Superior temporal gyrus (tissue), 1 donor: ENCODE results near the gene ITPR3.

Experiments
- DNase-seq: peaks from one replicate; pipeline ENCODE4 v3.0.0-alpha.2; 2016; ENCODE audit errors: extremely low spot score

The ITPR3 gene

GRCh38 chr6:33686981-33687975 is 66.2 kb downstream of the ITPR3 start:
- no peak for DNase-seq

DNA sequence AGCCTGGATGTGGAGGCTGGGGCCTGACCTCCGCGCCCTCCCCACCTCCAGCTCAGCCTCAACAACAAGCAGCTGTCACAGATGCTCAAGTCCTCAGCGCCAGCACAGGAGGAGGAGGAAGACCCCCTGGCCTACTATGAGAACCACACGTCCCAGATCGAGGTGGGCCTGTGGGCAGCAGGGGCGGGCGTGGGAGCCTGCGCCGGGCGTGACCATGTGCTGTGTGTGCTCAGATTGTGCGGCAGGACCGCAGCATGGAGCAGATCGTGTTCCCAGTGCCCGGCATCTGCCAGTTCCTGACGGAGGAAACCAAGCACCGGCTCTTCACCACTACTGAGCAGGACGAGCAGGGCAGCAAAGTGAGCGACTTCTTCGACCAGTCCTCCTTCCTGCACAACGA is 66.9 kb downstream of the ITPR3 start:
- DNase-seq = no peak

GRCh38 chr6:33688451-33689147 is 67.5 kb downstream of the ITPR3 start:
- DNase-seq = no peak

- DNase-seq = no peak
Observed at GRCh38 chr6:33689148-33689494, 68.0 kb downstream of the ITPR3 start.

- no peak for DNase-seq
Observed at GRCh38 chr6:33689879-33690278, 68.8 kb downstream of the ITPR3 start.

DNA sequence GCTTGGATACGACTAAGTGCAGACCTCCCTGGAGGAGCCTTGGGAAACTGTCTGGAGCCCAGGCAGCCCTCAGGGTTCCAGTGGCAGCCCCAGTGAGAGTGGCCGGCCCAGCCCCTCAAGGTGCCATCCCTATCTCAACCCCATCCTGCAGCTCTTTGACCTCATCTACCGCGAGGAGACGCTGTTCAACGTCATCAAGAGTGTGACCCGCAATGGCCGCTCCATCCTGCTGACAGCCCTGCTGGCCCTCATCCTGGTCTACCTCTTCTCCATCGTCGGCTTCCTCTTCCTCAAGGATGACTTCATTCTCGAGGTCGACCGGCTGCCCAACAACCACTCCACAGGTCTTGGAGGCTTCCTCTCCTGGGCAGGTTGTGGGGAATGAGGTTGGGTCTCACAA is 69.6 kb downstream of the ITPR3 start:
- no peak for DNase-seq

- no peak for DNase-seq
Observed at GRCh38 chr6:33691456-33692077, 70.4 kb downstream of the ITPR3 start.

DNA sequence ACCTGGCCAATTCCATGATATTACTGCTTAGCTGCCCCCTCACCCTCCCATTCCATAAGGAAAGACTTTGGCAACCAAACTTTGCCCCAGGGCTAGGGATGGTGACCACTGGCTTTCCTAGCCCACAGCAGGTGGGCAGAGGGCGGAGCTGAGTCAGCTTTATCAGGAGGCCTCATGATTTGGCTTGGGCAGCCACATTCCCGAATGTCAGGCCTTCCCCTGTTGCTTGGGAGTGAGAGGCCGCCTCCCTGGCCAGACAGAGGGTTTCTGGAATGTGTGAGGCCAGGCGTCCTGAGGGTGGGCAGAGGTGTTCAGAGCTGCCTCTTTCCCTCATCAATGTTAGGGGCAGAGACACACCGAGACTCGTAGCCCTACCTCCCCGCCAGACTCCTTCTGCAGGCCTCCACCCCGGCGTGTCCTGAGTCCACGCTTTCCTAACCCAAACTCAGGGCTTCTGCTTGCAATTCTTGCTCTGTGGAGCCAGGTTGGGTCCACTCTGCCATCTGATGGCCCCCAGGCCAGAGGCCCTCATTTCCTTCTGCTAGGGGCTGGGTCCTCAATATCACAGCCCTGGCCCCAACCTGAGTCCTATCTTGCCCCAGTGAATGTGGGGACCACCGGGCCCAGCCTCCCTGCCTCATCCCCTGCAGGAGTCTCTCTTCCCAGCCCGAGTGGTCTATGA is 71.1 kb downstream of the ITPR3 start:
- DNase-seq = no peak

GRCh38 chr6:33692760-33693158 is 71.6 kb downstream of the ITPR3 start:
- no peak for DNase-seq

- no peak for DNase-seq
Observed at GRCh38 chr6:33693186-33694105, 72.3 kb downstream of the ITPR3 start.

DNA sequence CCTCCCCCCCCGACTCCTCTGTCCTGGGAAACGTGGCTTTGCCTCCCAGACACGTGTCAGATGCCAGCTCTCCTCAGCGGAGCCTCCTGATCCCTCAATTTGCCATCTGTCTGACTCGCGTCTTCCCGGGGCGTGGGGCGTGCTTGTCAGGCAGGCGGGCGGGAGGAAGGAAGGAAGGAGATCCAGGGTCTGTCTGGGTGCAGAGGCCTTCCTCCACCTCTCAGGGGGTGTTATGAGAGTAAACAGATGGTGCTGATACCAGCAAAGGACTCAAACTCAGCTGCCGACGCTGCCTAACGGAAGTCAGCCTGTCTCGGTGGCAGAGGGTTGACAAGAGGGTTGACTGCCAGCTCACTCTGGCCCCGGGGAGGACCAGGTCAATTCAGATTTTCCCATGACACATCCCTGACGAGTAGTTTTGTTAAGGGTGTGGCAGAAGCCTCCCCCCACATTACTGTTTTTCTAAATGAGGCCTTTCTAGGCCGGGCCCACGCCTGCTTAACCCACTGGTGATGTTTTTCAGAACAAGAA is 73.3 kb downstream of the ITPR3 start:
- no peak for DNase-seq

GRCh38 chr6:33694977-33695376 is 73.9 kb downstream of the ITPR3 start:
- no peak for DNase-seq

GRCh38 chr6:33695451-33695887 is 74.3 kb downstream of the ITPR3 start:
- DNase-seq = peak; percentile 44

- no peak for DNase-seq
Observed at GRCh38 chr6:33696076-33696475, 75.0 kb downstream of the ITPR3 start.

DNA sequence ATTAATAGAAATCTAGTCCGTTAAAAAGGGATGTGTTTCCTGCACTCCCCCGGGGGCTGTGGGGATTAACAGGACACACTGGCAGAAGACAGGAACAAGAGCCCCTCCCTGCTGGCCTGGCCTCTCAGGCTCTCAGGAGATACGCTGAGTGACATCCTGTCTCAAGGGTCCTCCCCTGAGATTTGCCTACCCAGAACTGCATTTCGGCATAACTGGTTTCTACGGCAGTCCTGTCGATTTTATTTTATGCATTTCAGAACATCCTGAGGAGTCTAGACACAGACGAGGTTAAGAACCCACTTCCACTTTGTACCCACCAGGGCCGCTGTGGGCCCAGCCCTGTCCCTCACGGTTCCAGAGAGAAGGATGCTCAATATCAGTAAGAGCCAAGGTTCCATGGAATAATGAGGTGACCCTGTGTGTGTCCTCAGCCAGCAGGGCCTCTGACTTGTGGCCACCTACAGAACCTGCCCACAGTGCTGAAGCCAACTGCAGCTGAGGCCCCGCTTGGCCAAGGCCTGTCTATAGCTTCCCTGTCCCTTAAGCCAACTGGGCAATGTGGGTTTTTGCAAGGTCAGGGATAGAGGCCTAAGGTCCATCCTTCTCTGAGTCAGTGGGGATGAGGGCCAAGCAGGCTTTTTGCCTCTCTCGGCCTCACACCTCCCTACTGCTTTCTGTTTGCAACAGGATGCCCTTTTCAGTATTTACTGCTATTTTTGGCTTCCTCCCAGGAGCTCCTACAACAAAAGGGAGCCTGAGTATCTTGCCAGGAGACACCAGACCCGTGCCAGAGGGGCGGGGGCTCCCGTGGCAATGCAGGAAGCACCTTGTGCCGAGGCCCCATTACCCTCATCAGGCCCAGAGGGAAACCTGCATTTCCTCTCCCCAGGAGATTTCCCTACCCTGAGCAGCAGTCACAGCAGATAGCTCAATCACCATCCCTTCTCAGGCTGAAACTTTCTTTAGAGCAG is 75.7 kb downstream of the ITPR3 start:
- no peak for DNase-seq

GRCh38 chr6:33697845-33698244 is 76.7 kb downstream of the ITPR3 start:
- DNase-seq = no peak

GRCh38 chr6:33698494-33698893 is 77.4 kb downstream of the ITPR3 start:
- DNase-seq = no peak

DNA sequence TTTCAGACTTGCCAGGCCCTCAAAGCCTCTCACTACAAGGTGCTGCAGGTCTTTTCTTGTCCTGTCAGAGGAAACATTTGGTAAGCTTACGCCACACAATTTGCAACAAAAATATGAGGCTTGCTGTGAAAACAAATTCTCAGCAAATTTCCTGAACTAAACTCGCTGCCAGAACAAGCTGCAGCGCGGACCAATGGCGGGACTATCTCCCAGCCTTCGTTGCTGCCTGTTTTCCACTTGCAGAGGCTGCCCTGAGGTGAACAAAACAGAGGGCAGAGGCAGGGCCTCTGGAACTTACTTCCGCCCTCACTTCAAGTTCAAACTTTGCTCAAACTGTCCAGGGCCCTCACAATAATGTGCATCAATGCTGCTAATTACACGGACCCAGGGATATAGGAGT is 78.0 kb downstream of the ITPR3 start:
- no peak for DNase-seq

- no peak for DNase-seq
Observed at GRCh38 chr6:33699739-33700138, 78.6 kb downstream of the ITPR3 start.
